Measurements from ENCODE around the gene SUFU.
"Not testable (repeated sequence)": the region's sequence is repeated elsewhere in the genome, so short reads cannot be mapped to it uniquely, and the experiment has no call there.

The SUFU gene

GRCh38 chr10:102484021-102484420 is 19.8 kb upstream of the SUFU start:
- no peak for FAIRE-seq

GRCh38 chr10:102485093-102485784 is 18.5 kb upstream of the SUFU start:
- no peak for FAIRE-seq

- FAIRE-seq, result no peak
Measured at GRCh38 chr10:102491136-102491535, 12.6 kb upstream of the SUFU start.

GRCh38 chr10:102492344-102492939 is 11.3 kb upstream of the SUFU start:
- FAIRE-seq, result no peak

GRCh38 chr10:102492983-102493382 is 10.8 kb upstream of the SUFU start:
- no peak for FAIRE-seq

- FAIRE-seq, result no peak
Measured at GRCh38 chr10:102493771-102494170, 10.0 kb upstream of the SUFU start.

GRCh38 chr10:102497545-102497944 is 6.2 kb upstream of the SUFU start:
- FAIRE-seq, result no peak

- FAIRE-seq, result no peak
Measured at GRCh38 chr10:102499356-102499755, 4.4 kb upstream of the SUFU start.

- not testable (repeated sequence) for FAIRE-seq
Measured at GRCh38 chr10:102500686-102501085, 3.1 kb upstream of the SUFU start.

- FAIRE-seq, result no peak
Measured at GRCh38 chr10:102501201-102502028, 2.4 kb upstream of the SUFU start.

- no peak for FAIRE-seq
Measured at GRCh38 chr10:102502029-102502336, 1.8 kb upstream of the SUFU start.

- peak; percentile 82 for FAIRE-seq
Measured at GRCh38 chr10:102502337-102503151, 1.2 kb upstream of the SUFU start, which contains the start of gene ACTR1A. TSS of gene ACTR1A (minus strand) at chr10:102502712. CDS start at chr10:102502647, 65 bp downstream.

GRCh38 chr10:102504179-102504975 is 605 bp downstream of the SUFU start:
- no peak for FAIRE-seq

- no peak for FAIRE-seq
Measured at GRCh38 chr10:102504976-102505300, 1.2 kb downstream of the SUFU start.

GRCh38 chr10:102505462-102506115 is 1.8 kb downstream of the SUFU start:
- peak; percentile 13 for FAIRE-seq

GRCh38 chr10:102507521-102507920 is 3.7 kb downstream of the SUFU start:
- no peak for FAIRE-seq

GRCh38 chr10:102508506-102508905 is 4.7 kb downstream of the SUFU start:
- FAIRE-seq, result no peak

GRCh38 chr10:102509387-102509786 is 5.6 kb downstream of the SUFU start:
- FAIRE-seq, result no peak

GRCh38 chr10:102511583-102512274 is 8.0 kb downstream of the SUFU start:
- no peak for FAIRE-seq

GRCh38 chr10:102514487-102515311 is 10.9 kb downstream of the SUFU start:
- no peak for FAIRE-seq

Data from islet of Langerhans (tissue), 1 donor.